Measurements from ENCODE around the gene SLC52A3.

SLC52A3 gene

GRCh38 chr20:764255-764654 lies 4.0 kb downstream of the SLC52A3 start:
- no peak for DNase-seq

- no peak for DNase-seq
These were observed 6.6 kb downstream of the SLC52A3 start for GRCh38 chr20:761418-762381.

DNA sequence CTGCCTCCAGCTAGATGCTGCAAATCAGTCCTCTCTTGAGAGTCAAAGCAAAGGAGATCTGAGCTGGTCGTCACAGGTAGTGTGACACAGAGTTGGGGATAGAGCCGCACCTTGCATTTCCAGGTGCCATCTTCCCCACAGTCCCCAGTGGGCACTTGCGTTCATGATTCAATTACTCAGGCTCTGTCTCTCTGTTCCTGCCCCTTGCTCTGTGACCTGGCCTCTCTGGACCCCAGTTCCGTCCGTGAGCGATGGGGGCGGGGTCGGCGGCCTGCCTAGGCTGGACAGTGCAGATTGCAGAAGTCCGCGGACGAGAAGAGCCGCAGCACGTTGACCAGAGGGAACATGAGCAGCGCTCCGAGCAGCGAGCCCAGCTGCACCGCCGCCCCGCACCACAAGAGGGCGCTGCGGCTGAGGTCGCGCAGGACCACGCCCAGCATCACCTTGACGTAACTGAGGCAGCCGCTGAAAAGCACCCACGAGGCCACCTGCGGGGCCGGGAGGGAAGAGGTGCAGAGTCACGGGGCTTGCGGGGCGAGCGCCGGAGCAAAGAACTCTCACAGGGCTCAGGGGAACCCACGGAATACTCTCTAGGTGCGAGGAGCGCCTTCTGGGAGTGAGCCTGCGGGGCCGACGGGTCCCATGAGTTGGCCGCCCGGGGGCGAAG lies 7.4 kb downstream of the SLC52A3 start:
- DNase-seq: peak; percentile 50 to 63

GRCh38 chr20:757506-757905 lies 10.8 kb downstream of the SLC52A3 start:
- no peak for DNase-seq

- DNase-seq: no peak
These were observed 12.4 kb downstream of the SLC52A3 start for GRCh38 chr20:755941-756340.

DNA sequence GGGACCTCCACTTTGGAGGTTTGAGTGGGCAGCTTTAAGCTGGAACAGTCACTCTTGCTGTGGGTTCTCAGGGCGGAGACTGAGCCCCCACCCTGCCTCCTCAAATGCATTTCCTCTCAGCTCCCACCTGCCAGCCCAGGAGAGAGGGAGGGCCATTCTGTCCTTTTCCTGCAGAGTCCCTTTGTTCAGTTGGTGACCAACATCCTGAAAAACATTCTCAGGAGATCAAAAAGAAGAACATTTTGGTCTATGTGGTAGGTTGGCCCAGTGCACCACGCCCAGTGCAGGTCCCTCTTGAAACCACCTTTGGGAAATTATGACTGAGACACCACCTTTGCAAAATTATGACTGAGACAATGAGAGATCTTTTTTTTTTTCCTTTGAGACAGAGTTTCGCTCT lies 13.4 kb downstream of the SLC52A3 start:
- DNase-seq: no peak

DNA sequence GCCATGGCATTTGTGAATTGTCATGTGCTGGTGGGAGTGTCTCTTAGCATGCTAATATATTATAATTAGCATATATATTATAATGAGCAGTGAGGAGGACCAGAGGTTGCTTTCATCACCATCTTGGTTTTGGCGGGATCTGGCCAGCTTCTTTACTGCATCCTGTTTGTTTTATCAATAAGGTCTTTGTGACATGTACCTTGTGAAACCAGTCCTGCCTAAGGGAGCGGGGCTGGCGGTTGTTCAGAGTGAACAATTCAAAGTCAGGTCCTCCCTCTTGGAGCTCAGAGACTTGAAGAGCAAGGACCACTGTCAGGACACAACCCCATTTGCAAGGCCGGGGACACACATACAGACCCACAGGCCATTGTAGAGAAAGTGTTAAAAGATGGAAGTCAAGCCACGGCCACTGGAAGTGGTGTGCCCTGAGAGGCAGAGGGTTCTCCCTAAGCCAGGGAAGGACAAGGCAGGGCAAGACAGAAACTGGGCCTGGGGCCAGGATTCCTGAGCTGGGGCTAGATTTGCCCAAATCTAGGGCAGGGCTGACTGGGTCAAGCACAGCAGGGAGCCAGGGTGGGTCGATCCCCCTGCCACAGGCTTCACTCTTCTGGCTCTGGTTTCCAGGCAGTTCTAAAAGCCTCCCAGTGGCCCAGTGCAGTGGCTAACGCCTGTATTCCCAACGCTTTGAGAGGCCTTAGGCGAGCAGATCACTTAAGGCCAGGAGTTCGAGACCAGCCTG lies 14.2 kb downstream of the SLC52A3 start:
- DNase-seq: no peak

- no peak for DNase-seq
These were observed 15.2 kb downstream of the SLC52A3 start for GRCh38 chr20:753136-753535.

DNA sequence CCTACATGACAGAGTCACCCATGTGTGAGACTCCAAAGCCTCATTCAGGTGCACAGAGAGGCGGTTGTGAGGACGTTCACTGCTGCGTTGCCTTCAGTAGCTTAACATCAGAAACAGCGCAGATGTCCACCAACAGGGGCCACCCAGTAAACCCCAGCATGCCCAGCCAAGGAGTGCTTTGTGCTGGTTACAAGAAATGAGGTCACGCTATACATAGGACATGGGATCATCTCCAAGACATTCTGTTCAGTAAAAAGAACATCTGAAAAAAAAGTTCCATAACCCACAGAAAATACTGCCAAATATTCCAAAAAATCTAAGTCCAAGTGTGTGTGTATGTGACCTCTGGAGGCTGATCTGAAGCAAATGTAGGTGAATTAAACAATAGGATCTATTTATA lies 16.0 kb downstream of the SLC52A3 start:
- no peak for DNase-seq

- DNase-seq: no peak
These were observed 16.5 kb downstream of the SLC52A3 start for GRCh38 chr20:751761-752160.

GRCh38 chr20:750801-751200 lies 17.5 kb downstream of the SLC52A3 start:
- no peak for DNase-seq

DNA sequence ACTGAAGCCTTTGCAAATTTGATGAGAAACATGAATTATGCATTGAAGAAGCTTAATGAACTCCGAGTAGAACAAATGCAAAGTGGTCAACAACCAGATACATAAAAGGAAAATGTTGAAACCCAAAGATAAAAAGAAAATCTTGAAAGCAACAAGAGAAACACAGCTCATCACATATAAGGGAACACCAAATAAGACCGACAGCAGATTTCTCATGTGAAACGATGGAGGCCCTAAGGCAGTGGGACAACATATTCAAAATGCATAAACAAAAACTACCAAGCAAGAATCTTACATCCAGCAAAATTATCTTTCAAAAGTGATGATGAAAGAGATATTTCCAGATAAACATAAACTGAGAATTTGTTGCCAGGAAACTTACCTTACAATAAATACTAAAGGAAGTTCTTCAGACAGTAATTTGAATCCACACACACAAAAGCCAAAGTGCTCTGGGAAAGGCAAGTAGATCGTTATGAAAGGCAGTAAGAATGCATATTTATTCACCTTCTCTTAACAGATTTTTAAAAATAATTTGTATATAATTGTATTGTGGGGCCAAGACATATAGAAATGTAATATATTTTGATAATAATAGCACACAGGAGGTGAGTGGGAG lies 22.5 kb downstream of the SLC52A3 start:
- no peak for DNase-seq

DNA sequence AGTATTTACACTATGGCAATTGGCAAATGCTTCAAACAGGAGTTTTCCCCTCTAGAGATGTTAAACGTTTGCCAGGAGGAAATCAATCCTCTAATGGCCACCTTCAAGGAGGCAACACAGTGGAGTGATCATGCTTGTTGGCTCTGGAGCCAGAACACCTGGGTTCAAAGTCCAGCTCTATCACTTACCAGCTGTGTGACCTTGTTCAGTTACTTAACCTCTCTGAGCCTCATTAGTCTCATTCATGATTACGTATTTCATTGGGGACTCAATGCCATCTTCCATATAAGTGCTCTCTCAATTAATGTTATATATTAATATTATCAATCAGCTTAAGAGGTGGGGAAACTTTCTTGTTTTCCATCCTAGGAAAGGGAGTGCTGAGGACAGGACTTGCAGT lies 26.1 kb downstream of the SLC52A3 start:
- DNase-seq: no peak

GRCh38 chr20:741620-742019 lies 26.7 kb downstream of the SLC52A3 start:
- DNase-seq: no peak

GRCh38 chr20:740162-740561 lies 28.1 kb downstream of the SLC52A3 start:
- DNase-seq: no peak

GRCh38 chr20:739736-740135 lies 28.6 kb downstream of the SLC52A3 start:
- no peak for DNase-seq

- DNase-seq: no peak
These were observed 34.4 kb downstream of the SLC52A3 start for GRCh38 chr20:733861-734260.

GRCh38 chr20:732727-733126 lies 35.6 kb downstream of the SLC52A3 start:
- DNase-seq: no peak

GRCh38 chr20:731891-732560 lies 36.3 kb downstream of the SLC52A3 start:
- no peak for DNase-seq

GRCh38 chr20:730005-730404 lies 38.3 kb downstream of the SLC52A3 start:
- DNase-seq: no peak

DNA sequence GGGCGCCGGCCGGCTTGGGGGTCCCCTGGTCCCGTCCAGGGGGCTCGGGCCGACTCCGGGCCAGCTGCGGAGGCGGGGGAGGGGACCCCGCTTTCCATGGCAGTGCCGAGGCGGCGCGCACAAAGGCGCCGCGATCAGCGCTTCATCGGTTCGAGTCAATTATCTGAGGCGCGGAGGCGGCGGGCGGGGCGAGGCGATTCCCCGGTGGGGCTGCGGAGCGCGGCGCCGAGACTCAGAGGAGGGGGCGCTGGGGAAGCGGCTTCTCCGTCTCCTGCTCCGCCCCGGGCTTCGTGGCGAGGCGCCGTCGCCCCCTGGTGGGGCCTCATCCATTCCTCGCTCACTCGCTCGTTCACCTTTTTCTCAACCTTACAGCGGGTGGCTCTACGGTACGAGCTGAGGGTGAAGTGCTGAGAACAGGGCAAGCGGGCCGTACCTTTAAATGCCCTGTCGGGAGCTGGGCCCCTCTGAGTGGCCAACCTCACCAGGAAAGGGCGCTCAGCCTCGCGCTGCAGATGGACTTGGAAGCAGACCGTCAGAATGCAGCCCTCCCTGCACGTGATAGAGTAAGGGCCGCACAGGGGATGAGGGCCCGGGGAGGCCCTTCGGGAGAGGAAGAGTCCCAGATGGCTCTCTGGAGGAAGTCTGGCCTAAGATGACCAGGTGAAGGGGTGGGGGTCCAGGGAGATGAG lies 39.9 kb downstream of the SLC52A3 start:
- peak; percentile 40 to 54 for DNase-seq

GRCh38 chr20:726160-726559 lies 42.1 kb downstream of the SLC52A3 start:
- no peak for DNase-seq
